Stimulated activated CD8-positive, alpha-beta memory T cell treated with anti-CD3 and anti-CD28 coated beads, Interleukin-7, amount 100 ng/mL, for 48 hours (primary cell): ENCODE measurements around the gene GLOD4.

ENCODE experiments used
- DNase-seq, 2 donors: peaks; one replicate each; pipeline ENCODE4 v3.0.0-alpha.2; 2020; ENCODE audit warnings: low read depth in 1 of 2; ENCODE audit errors: extremely low read depth in 1 of 2

GLOD4 gene

DNA sequence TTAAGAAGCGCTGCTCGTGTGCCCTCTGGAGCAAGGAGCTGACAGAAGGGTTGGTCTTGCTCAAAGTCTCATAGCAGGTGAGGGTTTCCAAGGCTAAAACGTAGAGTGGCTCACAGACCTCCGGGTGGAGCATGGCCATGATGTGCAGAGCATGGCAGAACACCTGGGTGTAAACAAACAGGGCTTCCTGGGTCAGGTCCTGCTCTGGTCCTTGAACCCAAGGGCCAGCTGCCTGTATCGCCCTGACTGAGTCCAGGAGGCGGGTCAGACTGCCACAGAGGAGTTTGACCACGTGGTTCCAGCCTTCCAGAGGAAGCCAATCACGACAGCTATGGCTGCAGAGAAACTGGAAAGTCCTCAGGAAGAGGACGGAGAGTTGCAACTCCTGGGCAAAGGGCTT is 37.1 kb downstream of the GLOD4 start:
- no peak for DNase-seq

DNA sequence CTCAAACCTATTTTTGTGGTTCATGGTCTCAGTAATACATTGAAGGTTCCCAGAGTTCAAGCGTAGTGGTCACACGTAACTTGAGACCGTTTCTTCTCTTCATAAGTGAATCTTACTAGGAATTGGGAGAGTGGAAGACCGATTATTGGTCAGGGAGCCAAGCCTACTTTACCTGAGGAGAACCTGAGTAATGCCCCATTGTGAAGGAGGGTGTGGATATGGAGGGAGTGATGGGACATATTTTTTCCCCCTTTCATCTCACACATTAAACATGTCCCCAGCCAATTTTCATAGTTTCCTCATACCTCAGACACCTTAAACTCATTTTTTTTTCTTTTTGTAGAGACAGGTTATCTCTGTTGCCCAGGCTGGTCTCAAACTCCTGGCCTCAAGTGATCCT is 38.9 kb downstream of the GLOD4 start:
- DNase-seq = no peak

DNA sequence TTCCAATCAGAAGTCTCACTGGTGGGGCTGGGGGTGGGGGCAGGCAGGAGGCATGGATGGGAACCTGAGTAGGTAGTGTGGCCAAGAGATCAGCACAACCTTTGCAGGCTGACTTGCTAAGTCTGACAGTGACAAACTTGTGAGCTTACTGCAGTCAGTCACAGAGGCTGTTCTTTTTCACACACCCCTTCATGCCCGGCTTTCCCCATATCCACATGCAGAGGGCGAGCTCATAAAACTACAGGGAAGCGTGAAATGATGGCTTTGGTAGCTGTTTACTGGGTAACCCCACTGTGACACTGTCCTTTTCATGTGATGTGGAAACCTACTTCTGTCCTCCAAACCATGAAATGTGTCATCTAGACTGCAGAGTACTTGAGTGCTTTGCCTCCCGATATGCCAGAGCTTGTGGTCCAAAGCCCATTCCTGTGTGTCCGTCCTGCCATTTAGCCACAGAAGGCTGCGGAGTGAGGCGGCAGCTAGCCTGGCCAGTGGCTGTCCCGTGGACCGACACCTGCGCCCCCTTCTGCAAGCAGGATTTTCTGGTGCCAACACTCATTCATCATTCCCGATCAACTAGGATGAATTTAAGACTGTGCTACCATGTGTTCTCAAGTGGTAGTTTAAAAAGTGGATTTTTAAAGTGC is 39.8 kb downstream of the GLOD4 start:
- DNase-seq = no peak

DNA sequence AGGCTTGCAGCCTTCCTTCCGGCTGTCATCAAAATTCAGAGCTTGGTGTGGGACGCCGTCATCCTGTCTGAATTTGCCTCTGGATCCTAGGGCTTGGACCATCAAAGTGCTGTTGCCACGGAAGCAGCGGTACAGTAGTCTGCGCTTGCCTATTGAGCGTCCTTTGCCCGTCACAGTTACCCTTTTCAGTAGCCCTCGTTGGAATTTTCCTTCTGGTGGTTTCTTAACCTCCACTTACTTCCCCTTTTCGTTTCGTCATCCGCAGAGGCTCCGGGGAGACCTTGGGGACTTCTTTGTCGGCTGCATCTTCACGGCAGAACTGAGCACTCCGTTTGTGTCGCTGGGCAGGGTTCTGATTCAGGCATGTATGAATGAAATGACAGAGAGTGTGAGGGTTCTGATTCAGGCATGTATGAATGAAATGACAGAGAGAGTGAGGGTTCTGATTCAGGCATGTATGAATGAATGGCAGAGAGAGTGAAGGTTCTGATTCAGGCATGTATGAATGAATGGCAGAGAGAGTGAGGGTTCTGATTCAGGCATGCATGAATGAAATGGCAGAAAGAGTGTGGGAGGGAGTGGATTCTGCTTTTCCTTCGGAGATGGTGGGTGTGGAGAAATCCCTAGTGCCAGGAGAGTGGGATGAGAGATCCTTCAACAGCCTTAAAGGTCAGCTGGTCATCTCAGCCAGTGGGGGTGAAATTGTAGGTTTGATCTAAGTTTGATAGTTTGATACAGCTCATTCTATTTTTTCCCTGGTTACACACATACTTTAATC is 41.7 kb downstream of the GLOD4 start:
- no peak for DNase-seq

DNA sequence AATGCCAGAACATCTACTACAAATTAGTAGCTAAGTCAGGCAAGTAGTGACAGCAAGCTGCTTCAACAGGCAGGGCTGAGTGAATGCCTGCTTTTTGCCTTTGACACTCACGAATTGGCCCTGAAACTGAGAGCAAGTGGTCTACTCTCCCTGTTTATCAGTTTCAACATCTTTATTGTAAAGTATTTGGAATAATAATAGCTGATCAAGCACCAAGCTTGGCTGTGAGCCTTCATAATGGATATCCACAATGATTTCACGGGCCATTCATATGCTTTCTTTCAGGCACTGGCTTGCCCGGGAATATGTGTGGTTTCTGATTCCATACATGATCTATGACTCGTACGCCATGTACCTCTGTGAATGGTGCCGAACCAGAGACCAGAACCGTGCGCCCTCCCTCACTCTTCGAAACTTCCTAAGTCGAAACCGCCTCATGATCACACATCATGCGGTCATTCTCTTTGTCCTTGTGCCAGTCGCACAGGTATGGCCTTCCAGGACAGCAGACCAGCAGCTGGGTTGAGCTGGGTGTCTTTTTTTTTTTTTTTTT is 44.4 kb downstream of the GLOD4 start:
- DNase-seq = no peak

DNA sequence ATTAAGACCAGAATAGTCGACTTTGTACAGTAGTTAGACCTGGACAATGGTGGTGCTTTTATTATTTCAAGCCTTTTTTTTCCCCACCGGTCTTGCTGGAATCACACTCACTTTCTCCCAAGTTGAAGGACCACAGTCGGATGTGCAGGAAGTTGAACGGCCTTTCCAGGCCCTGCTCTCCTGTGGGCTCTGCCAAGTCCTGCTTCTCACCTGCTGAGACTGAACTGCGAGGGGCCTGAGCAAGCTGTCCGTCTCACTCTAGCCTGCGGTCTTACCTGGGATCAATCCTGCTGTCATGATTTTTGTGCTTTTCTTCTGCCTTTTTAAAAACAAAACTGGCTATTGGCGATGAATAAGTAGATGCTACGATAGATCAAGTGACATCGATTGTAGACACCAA is 48.3 kb downstream of the GLOD4 start:
- no peak for DNase-seq

DNA sequence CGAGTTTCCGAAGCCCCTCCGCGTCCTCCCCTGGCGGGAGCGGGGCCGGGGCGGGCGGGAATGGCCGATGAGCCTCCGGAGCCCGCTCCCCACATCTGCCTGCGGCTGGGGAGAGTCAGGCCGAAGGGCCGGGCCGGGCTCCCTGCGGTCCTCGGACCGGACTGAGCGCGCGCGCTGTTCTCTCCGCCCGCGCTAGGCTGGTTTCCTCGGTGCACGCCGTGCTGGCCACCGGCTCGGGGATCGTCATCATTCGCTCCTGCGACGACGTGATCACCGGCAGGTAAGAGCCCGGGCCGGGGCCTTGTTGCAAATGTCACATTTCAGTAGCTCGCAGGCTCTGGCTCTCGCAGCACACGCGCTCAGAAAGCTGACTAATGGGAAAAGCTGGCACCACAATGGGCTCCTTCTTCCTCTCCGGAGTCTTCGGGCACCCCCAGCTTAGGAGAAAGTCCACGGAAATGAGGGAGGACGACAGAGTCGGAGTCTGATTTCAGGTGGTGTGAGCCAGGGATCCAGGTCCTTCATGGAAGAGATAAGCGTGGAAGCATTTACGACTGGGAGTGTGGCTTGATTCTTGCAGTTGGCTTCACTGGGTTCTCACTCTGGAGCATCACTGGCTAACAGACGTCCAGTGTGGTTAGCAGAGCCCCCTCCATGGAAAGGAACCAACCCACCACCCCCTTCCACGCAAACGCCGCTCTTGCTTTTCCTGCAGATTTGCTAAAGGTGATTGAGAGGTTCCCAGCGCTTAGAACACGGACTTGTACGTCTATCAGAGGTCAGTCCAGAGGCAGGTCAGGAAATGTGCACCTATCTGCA is 49.0 kb downstream of the GLOD4 start:
- DNase-seq = no peak

DNA sequence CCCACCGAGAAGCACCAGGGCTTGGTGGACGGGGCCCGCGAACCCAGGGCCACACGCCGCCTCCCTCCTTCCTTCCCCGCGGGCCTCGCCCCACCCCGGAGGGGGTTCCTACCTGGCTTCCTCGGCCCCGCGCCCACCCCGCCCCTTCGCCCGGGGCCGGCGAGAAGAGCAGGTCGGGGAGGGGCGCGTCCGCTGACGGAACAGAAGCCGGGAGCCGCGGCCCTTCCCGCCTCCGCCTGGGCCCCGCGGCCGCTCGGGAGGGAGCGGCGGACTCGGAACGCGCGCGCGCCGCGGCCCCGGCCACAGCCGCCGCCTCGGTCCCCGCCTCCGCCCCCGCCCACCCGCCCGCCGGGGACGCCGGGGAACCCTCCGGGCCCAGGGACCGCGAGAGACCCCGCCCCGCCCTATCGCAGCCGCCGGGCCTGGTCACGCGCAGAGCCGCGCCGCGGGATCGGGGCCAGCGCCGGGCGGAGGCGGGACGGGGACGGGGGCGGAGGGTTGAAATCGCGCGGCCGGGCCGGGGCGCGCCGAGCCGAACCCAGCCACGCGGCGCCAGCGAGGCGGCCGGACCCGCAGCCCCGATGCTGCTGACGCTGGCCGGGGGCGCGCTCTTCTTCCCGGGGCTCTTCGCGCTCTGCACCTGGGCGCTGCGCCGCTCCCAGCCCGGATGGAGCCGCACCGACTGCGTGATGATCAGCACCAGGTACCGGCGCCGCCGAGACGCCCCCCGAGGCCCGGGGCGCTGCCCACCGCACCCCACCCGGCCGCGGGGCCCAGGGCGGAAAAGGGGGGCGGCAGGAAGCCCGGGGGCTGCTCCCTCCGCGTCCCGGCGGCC is 49.8 kb downstream of the GLOD4 start, which contains the start of gene TLCD3A:
Gene TLCD3A, plus strand, starts transcription at position 530 of the 835 bp plus-strand sequence. Its CDS starts 52 bp downstream, at position 582.
- DNase-seq = peak in 1 of 2 donors; percentile 30

DNA sequence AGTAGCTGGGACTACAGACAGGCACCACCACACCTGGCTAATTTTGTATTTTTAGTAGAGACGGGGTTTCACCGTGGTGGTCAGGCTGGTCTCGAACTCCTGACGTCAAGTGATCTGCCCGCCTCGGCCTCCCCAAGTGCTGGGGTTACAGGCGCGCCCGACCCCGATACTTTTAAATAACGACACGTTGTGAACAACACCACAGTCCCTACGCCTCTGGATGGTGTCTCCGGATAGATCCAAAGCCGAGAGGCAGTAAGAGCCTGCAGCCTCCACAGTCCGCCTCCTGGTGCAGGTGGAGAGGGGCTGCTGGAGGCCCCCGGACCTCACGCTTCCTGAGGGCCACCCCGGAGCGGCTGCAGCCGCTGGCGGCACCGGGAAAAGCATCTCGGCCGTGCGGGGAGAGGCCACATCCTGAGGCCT is 50.4 kb downstream of the GLOD4 start:
- DNase-seq = no peak

DNA sequence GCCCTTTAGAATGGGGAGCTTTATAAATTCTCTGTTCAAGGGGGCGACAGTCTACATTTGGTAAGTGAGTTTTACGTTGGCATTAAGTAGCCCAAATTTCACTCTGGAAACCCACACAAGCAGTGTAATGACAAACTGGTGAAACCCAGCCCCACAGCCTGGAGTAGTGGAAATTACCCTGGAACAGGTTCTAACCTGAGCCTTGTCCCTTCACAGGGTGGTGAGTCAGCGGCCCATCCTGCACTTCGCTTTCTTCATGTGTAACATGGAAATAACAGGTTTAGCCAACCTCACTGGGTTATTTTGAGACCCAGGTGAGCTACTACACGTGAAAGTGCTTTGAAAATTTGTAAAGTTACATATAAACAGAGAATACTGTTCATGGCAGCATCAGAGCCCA is 53.2 kb downstream of the GLOD4 start:
- no peak for DNase-seq

DNA sequence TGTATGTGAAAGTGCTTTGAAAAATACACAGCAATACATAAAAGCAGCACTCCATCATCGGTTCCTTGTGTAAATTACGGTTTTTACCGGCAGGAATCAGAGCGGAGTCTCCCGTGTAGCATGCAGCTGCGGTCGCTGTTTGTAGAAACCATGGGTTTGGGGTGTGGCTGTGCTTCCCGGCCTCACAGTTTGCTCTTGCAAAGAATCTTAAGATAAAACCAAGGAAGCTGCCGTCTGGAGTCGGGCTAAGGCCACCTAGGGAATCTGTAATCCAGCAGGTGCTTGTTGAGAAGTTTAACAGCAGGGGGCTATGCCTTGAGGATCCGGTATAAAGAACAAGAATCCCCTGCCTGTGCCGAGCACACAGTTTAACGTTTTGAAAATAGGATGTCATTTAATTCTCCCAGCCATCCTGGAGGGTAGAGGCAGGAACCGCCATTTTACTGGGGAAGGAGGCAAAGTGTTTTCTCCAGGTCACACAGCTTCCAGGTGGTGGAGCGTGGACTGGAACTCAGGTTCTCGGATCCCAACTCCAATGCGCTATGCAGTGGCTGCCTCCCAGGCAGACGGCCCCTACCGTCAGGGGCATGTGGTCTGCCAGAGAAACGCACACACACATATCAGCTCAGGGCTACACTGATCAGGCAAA is 55.7 kb downstream of the GLOD4 start:
- DNase-seq = no peak

DNA sequence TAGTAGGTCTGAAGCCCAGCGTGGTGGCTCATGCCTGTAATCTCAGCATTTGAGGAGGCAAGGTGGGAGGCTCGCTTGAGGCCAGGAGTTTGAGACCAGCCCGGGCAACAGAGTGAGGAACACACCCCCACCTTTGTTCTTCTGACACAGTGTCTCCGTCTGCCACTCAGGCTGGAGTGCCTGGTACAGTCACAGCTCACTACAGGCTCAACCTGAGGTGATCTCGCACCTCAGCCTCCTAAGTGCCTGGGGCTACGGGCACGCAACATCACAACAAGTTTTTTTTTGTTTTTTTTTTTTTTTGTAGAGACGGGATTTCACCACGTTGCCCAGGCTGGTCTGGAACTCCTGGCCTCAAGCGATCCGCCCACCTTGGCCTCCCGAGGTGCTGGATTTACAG is 56.3 kb downstream of the GLOD4 start:
- no peak for DNase-seq

DNA sequence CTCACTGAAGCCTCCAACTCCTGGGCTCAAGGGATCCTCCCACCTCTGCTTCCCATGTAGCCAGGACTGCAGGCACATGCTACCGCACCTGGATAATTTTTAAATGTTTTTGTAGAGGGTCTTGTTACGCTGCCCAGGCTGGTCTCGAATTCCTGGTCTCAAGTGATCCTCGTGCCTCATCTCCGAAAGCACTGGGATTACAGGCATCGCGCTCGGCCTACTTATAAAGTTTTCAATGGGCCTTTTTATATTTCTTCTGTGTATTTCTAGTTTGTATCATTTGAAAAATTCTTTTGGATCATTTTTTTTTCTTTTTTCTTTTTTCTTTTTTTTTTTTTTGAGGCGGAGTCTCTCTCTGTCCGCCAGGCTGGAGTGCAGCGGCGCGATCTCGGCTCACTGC is 57.0 kb downstream of the GLOD4 start:
- DNase-seq = no peak

DNA sequence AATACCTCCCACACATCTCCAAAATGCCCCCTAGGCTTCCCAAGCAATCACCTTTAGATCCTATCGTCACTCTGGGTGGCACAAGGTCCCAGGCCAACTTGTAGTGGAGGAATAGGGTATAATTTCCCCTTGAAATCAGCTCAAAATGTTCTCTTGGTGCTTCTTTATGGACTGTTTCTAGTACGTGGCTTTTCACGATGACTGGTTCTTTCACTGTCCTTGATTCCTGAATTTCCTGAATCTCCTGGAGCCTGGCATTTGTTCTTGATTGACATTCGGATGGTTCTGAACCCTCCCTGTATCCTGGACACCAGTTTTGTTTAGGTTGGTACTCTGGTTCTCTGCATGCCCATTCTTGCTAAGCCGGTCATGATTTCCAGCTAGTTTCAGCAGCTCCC is 60.5 kb downstream of the GLOD4 start:
- no peak for DNase-seq

DNA sequence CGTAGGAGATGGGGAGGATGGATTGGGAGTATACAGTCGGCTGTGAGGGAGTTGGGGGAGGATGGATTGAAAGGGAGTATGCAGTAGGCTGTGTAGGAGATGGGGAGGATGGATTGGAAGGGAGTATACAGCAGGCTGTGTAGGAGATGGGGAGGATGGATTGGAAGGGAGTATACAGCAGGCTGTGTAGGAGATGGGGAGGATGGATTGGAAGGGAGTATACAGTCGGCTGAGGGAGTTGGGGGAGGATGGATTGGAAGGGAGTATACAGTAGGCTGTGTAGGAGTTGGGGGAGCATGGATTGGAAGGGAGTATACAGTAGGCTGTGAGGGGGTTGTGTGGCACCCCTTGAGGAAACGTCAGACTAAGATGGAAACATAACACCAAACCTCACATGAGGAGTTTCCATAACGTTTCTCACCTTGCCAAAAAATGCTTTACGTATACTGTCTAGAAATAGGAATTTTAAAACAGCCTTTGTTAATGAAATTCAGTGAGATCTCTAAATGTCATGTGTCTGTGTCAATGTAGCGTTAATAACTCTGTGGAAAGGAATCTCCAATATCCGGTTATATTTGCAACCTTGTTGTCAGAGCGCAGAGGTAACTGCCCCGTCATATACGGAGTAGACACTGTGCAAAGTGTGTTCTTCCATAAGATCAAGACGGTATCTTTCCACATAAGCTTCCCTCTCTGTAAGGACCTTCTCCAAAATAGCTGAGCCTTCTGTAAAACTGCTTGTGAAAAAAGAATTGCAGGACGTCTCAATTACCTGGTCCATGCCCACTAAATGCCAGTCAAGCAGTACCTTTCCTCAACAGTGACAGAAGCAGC is 61.2 kb downstream of the GLOD4 start:
- DNase-seq = no peak

DNA sequence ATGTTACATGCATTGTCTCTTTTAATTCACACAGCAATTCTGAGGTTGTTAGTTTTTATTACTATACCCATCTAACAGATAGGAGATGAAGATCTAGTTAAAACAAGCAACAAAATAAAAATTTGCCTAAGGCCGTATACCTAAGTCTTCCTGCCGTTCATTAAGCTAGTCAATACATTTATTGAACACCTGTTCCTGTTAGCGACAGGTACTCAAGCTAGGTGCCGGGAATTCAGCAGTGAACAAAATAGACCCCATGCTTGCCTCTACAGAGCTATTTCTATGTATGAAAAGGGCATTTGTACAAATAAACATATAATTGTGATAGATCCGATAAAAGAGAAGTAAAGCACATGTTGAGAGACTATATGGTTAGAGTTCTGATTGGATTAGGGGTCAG is 64.0 kb downstream of the GLOD4 start:
- DNase-seq = no peak
